Measurements from ENCODE around the gene FAM193A.
"Not testable (repeated sequence)": the region's sequence is repeated elsewhere in the genome, so short reads cannot be mapped to it uniquely, and the experiment has no call there.

Gene FAM193A

DNA sequence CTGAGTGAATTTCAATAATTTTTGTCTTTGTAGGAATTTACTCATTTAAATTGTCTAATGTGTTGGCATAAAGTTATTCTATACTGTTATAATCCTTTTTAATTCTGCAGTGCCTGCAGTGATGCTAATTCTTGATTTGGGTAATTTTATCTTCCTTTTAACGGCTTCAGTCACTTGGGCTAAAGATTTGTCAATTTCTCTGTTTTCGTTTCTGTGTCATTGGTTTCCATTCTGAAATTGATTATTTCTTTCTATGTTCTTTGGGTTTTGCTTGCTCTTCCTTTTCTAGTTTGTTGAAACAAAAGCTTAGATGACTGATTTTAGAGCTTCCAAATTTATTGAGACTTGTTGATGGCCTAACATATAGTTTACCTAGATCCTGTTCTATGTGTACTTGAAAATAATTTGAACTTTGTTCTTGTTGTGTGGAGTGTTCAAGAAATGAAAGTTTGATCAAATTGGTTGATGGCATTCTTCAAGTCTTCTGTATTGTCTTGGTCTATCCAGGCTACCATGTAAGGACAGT lies 130.3 kb downstream of the FAM193A start:
- DNase-seq (ENCODE audit: insufficient read length, low spot score) (no peak), FAIRE-seq (no peak)
- TF ChIP-seq, protein P1, sequence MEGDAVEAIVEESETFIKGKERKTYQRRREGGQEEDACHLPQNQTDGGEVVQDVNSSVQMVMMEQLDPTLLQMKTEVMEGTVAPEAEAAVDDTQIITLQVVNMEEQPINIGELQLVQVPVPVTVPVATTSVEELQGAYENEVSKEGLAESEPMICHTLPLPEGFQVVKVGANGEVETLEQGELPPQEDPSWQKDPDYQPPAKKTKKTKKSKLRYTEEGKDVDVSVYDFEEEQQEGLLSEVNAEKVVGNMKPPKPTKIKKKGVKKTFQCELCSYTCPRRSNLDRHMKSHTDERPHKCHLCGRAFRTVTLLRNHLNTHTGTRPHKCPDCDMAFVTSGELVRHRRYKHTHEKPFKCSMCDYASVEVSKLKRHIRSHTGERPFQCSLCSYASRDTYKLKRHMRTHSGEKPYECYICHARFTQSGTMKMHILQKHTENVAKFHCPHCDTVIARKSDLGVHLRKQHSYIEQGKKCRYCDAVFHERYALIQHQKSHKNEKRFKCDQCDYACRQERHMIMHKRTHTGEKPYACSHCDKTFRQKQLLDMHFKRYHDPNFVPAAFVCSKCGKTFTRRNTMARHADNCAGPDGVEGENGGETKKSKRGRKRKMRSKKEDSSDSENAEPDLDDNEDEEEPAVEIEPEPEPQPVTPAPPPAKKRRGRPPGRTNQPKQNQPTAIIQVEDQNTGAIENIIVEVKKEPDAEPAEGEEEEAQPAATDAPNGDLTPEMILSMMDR (IDR thresholded peaks at IDR 0.05; ENCODE audit: insufficient read depth, missing control alignments) = no peak

DNA sequence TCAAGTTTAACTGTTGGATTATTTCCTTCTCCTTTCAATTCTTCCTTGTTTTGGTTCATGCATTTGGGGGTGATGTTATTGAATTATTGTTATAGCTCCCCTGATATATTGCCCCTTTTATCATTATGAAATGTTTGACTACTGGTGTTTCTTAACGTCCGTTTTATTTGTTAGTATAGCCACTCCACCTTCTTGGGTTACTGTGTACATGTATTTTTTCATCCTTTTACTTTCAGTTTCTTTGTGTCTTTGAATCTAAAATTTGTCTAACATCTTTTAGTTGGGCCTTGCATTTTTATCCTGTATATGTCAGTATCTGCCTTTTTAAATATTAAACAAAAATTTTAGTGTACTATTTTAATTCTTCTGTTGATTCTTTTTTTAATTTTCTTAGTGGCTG lies 131.0 kb downstream of the FAM193A start:
- FAIRE-seq = no peak
- no peak for DNase-seq (ENCODE audit: insufficient read length, low spot score)
- TF ChIP-seq, protein P1 (IDR thresholded peaks at IDR 0.05; ENCODE audit: insufficient read depth, missing control alignments) = no peak

DNA sequence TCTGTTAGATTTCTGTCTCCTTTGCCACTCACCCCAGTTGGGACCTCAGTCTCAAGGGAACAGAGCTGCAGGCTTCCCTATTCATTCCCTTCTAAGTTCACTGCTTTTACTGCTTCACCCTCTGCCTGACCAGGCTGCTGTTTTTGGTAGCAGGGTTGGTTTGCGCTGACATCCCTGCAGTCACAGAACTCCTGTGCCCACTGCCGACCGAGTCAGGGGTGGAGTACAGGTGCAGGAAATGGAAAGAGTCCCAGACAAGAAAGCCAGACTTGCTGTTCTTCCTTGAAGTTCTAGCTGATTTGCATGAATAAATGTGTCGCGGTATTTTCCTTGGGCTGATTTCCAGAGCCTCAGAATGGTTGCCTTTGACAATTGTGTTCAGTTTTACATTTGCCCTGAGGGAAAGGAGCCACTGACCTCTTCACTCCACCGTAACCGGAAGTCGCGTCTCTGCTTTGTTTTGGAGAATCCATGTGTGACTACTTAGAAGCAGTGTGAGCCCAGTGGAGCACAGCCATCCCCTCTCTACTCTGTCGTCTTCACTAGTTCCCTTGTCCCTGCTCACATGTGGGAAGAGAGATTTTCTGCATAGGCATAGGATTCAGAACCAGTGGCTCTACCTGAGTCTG lies 134.9 kb downstream of the FAM193A start:
- no peak for FAIRE-seq
- no peak for DNase-seq (ENCODE audit: insufficient read length, low spot score)

DNA sequence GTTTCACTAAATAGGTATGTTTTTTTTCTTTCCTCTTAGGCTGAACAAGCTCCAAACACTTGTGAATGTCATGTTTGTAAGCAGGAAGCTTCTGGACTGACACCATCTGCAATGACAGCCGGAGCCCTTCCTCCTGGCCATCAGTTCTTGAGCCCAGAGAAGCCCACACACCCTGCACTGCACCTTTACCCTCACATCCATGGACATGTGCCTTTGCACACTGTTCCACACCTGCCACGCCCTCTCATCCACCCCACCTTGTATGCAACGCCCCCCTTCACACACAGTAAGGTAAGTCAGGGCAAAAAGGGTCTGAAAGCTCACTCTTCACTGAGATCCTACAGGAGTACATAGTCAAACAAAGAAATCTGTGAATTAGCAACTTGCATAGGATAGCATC lies 135.6 kb downstream of the FAM193A start:
- DNase-seq (ENCODE audit: insufficient read length, low spot score) (no peak), FAIRE-seq (no peak)
- TF ChIP-seq, protein P1 (IDR thresholded peaks at IDR 0.05; ENCODE audit: insufficient read depth, missing control alignments) = no peak

More for the DNA sequence above, 134.9 kb downstream of the FAM193A start:
- TF ChIP-seq, protein P1 (IDR thresholded peaks at IDR 0.05; ENCODE audit: insufficient read depth, missing control alignments) = no peak

DNA sequence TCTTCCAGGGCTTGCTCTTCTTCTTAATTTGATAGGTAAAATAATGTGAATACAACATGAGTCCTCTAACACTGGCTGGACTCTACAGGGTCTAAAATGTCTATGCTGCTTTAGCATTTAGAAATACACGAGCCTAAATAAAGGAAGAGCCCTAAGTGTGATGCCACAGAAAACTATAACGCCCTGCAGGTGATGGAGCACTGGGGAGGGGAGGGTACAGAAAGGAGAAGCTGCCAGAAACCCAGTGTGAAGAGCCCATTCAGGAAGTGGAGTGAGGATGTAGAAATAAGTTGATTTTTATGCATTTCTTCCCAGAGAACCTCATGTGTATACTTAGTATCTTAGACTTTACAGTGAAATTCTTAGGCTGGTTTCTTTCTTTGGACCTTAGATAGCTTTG lies 136.3 kb downstream of the FAM193A start:
- DNase-seq (ENCODE audit: insufficient read length, low spot score) = no peak
- TF ChIP-seq, protein P1 (IDR thresholded peaks at IDR 0.05; ENCODE audit: insufficient read depth, missing control alignments) = no peak
- FAIRE-seq = no peak

DNA sequence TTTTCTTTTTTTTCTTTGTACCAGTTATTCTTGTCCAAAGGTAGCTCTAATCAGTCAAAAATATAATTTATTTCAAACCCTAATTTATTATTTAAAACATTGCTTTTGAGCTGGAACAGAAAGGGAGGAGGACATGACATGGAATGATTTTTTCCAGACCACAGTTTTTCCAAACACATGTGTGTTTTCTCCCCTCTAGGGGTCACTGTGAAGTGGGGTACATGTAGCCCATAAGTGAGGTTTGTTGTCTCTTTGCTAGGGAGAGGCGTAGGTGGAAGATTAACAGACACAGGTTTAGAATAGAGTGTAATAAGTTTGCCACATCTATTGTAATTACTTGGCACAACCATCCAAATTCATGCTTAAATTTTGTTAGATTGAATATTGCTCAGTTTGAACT lies 136.7 kb downstream of the FAM193A start:
- FAIRE-seq = no peak
- DNase-seq (ENCODE audit: insufficient read length, low spot score) = no peak
- TF ChIP-seq, protein P1 (IDR thresholded peaks at IDR 0.05; ENCODE audit: insufficient read depth, missing control alignments) = peak; percentile 27

DNA sequence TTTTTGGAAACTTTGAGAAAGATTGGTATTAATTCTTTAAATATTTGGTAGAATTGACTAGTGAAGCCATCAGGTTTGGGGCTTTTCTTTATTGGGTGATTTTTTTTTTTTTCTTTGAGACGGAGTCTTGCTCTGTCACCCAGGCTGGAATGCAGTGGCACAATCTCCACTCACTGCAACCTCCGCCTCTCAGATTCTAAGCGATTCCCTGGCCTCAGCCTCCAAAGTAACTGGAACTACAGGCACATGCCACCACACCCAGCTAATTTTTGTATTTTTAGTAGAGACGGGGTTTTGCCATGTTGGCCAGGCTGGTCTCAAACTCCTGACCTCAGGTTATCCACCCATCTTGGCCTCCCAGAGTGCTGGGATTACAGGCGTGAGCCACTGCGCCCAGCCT lies 143.3 kb downstream of the FAM193A start:
- FAIRE-seq; DNase-seq (ENCODE audit: insufficient read length, low spot score): not testable (repeated sequence)

Measured in D721Med (cell line).